ENCODE data around the gene IZUMO1. TPM values are rescaled to one million over a fixed set of nuclear protein-coding genes. Genes with fewer than 3 reads are reported as not detected.

The IZUMO1 gene
- total and polyA plus RNA-seq, 2 of the 8 experiments (the other 6 are each of a cell fraction or from before 2014, with no cell fraction given) = 0.33 to 1.8 TPM

DNA sequence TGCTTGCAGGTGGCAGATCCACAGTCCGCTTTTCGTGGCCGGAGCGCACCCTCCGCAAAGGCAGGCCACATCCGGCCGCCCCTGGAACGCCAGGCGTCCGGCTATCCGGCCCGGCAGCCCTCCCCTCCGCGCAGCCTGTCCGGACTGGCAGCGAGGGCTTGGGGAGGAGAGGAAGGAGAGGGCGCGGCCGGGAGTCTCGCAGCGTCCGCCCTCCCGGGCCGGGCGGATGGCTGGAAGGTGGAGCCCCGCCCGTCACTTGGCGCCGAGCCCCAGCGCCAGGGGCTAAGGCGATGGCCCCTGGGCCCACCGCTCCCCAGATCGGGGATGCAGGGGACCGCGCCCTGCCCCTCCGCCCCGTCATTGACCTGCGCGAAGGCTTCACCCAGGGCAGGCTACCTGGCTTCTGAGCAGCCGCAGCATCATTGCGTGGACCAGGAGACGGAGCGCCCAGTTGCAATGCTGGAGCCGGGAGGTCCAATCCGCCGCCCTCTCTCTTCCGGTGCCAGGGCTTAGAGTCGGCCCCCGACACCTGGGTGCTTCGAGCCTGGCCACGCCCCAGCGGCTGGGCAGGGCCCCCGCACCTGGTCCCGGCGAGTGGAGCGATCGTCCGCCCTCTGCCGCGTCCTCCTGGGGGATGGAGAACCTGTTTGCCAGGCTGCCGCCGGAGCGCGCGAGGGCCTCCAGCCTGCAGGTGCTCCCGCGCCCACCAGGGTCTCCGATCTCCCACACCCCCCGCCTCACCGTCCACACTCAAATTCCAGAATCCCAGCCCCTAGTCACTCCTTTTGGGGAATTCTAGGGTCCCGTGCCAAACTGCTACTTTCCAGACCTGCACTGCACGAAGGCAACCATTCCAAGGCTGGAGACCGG is 6.0 kb upstream of the IZUMO1 start, which contains the start of gene FUT1 (continued):
- TF ChIP-seq ZNF274 (IDR thresholded peaks at IDR 0.05; ENCODE audit: borderline replicate concordance, extremely low read depth, low read length) (no peak), POU5F1 (IDR thresholded peaks at IDR 0.05; ENCODE audit: low read depth, low read length) (no peak), SP4 (IDR thresholded peaks at IDR 0.05; ENCODE audit: low read length) (peak; percentile 60; the same call in 1 of the 2 replicates), POLR2A (IDR thresholded peaks at IDR 0.05; ENCODE audit: control extremely low read depth in 1 of 2, low read depth in 2 of 2, low read length in 2 of 2) (peak in 1 of 2 experiments; percentile 73; a peak in 2 of 3 replicates), SP2 (IDR thresholded peaks at IDR 0.05; ENCODE audit: low read length) (no peak), SUZ12 (IDR thresholded peaks at IDR 0.05; ENCODE audit: low read length) (no peak), TBP (IDR thresholded peaks at IDR 0.05; ENCODE audit: low read depth, low read length) (peak; percentile 73), EP300 (IDR thresholded peaks at IDR 0.05; ENCODE audit: borderline replicate concordance in 1 of 2, low read depth in 2 of 2, low read length in 2 of 2) (peak in 1 of 2 experiments; percentile 54; a peak in 1 of 3 replicates), SIX5 (IDR thresholded peaks at IDR 0.05; ENCODE audit: low read depth, low read length) (no peak), SP1 (IDR thresholded peaks at IDR 0.05; ENCODE audit: low read depth, low read length) (peak; percentile 97)
- TF ChIP-seq, protein P1, sequence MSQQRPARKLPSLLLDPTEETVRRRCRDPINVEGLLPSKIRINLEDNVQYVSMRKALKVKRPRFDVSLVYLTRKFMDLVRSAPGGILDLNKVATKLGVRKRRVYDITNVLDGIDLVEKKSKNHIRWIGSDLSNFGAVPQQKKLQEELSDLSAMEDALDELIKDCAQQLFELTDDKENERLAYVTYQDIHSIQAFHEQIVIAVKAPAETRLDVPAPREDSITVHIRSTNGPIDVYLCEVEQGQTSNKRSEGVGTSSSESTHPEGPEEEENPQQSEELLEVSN (IDR thresholded peaks at IDR 0.05) = peak; percentile 67
- TF ChIP-seq, protein P2, sequence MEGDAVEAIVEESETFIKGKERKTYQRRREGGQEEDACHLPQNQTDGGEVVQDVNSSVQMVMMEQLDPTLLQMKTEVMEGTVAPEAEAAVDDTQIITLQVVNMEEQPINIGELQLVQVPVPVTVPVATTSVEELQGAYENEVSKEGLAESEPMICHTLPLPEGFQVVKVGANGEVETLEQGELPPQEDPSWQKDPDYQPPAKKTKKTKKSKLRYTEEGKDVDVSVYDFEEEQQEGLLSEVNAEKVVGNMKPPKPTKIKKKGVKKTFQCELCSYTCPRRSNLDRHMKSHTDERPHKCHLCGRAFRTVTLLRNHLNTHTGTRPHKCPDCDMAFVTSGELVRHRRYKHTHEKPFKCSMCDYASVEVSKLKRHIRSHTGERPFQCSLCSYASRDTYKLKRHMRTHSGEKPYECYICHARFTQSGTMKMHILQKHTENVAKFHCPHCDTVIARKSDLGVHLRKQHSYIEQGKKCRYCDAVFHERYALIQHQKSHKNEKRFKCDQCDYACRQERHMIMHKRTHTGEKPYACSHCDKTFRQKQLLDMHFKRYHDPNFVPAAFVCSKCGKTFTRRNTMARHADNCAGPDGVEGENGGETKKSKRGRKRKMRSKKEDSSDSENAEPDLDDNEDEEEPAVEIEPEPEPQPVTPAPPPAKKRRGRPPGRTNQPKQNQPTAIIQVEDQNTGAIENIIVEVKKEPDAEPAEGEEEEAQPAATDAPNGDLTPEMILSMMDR (IDR thresholded peaks at IDR 0.05; ENCODE audit: control extremely low read depth in 1 of 3, insufficient read depth in 1 of 3, low read depth in 1 of 3, low read length in 3 of 3) = peak in 2 of 3 experiments; percentile 14 to 28; a peak in 2 of 4 replicates
